ENCODE measurements around the gene NMRAL1.

NMRAL1 gene

DNA sequence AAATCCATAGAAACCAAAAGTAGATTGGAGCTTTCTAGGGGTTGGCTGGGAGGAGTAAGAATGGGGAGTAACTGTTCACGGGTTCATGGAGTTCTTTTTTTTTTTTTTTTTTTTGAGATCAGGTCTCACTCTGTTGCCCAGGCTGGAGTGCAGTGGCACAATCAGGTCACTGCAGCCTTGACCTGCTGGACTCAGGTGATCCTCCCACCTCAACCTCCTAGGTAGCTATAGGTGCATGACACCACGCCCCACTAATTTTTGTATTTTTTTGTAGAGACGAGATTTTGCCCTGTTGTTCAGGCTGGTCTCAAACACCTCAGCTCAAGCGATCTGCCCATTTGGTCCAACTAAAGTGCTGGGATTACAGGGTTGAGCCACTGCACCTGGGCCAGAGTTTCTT, 1.5 kb downstream of the NMRAL1 start:
- H3K36me3 Mint-ChIP-seq (ENCODE audit: insufficient read depth) = peaks cover 28% of the 10 kb centered on the region
- H3K9me3 Mint-ChIP-seq = no peaks in the 10 kb centered on the region
- no peak for DNase-seq
- peak overlapping the region; percentile 57 to 69 for H3K27ac Mint-ChIP-seq
- peaks cover 22 to 25% of the 10 kb centered on the region in 2 donors for H3K4me1 Mint-ChIP-seq (ENCODE audit: low read depth in 2 of 2)
- ATAC-seq (replicated peaks) = no peak
- peak overlapping the region; percentile 74 to 90 for H3K4me3 Mint-ChIP-seq
- no peaks in the 10 kb centered on the region for H3K27me3 Mint-ChIP-seq

DNA sequence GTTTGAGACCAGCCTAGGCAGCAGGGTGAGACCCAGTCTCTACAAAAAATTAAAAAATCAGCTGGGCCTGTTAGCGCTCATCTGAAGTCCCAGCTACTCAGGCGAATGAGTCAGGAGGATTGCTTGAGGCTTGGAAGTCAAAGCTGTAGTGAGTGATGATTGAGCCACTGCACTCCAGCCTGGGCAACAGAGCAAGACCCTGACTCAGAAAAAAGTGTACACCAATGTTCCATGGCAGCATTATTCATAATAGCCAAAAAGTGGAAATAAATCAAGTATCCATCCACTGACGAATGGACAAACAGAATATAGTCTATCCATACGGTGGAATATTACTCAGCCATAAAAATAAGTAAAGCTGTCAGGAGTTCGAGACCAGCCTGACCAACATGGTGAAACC, 2.6 kb downstream of the NMRAL1 start:
- peaks cover 23% of the 10 kb centered on the region for H3K36me3 Mint-ChIP-seq (ENCODE audit: insufficient read depth)
- peak overlapping the region in 1 of 2 donors; percentile 49 for H3K27ac Mint-ChIP-seq
- H3K9me3 Mint-ChIP-seq = no peaks in the 10 kb centered on the region
- ATAC-seq (replicated peaks) = no peak
- no peak overlapping the region for H3K4me3 Mint-ChIP-seq
- peaks cover 21 to 23% of the 10 kb centered on the region in 2 donors for H3K4me1 Mint-ChIP-seq (ENCODE audit: low read depth in 2 of 2)
- H3K27me3 Mint-ChIP-seq = no peaks in the 10 kb centered on the region
- no peak for DNase-seq

DNA sequence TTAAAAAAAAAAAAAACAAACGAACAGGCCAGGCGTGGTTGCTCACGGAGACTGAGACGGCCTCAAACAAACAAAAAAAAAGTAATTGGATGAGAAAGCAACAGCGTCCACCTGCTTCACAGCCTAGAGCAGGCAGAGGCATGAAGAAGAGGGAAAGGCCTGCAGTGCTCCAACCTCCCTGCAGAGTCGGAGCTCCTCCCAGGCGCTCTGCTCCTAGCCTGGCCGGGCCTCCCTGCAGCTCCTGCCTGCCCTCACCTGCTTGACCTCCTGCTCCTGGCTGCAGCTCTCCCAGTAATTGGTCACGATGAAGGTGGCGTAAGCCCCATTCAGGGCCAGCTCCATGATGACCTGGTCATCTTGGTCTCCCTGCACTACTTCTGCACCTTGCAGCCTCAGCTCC, 5.5 kb downstream of the NMRAL1 start:
- ATAC-seq (replicated peaks) (no peak), DNase-seq (no peak)
- H3K27me3 Mint-ChIP-seq = no peaks in the 10 kb centered on the region
- no peaks in the 10 kb centered on the region for H3K9me3 Mint-ChIP-seq
- peaks cover 35 to 38% of the 10 kb centered on the region in 2 donors for H3K4me1 Mint-ChIP-seq (ENCODE audit: low read depth in 2 of 2)
- no peak overlapping the region for H3K4me3 Mint-ChIP-seq
- peak overlapping the region in 1 of 2 donors; percentile 23 for H3K27ac Mint-ChIP-seq
- H3K36me3 Mint-ChIP-seq (ENCODE audit: insufficient read depth) = peaks cover 44% of the 10 kb centered on the region

DNA sequence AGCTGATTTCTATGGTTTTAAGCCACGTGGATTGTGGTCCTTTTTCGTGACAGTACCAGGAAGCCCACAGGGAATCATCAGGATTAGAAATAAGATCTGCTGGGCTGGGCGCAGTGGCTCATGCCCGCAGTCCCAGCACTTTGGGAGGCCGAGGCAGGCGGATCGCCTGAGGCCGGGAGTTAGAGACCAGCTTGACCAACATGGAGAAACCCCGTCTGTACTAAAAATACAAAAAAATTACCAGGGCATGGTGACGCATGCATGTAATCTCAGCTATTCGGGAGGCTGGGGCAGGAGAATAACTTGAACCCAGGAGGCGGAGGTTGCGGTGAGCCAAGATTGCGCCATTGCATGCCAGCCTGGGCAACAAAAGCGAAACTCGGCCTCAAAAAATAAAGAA, 6.5 kb downstream of the NMRAL1 start:
- Mint-ChIP-seq H3K4me3 (no peak overlapping the region), H3K4me1 (ENCODE audit: low read depth in 2 of 2) (peaks cover 27 to 32% of the 10 kb centered on the region in 2 donors), H3K27ac (peak overlapping the region in 1 of 2 donors; percentile 96), H3K27me3 (no peaks in the 10 kb centered on the region), H3K9me3 (no peaks in the 10 kb centered on the region), H3K36me3 (ENCODE audit: insufficient read depth) (peaks cover 52% of the 10 kb centered on the region)
- DNase-seq (no peak), ATAC-seq (replicated peaks) (no peak)

DNA sequence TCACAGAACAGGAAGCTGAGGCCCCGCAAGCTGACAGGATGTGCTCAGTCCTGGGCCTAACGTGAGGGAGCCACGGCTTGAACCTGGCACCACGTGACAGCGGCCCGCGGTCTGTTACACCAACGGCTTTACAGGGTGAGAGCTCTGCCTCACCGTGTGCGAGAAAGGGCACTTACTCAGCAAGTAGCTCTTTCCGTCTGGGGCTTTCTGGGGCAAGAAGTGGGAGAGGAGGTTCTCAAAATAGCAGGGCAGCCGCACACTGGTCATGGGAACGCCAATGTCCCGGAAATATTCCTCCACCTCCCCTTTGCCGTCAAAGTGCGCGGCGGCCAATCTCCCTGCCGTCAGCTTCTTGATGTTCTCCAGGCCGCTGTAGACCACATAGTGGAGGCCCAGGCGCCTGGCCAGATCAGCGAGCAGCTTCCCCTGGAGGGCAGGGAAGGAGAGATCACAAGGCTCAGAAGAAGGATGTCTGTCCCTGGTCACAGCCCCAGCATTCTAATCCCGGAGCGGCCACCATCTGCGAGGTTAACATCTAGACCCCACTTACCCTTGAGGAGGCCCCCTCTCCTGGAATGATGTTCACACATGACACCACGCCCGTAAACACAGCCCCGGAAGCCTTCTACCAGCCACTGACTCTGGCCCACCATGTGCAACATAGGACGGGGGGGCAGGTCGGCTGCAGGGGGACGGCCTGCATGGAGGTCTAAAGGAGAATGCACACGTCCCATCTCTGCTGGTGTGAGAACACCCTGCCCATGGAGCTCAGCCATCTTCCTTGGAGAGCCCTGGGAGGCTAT, 8.2 kb downstream of the NMRAL1 start:
- Mint-ChIP-seq H3K4me1 (ENCODE audit: low read depth in 2 of 2) (peaks cover 20 to 29% of the 10 kb centered on the region in 2 donors), H3K4me3 (peak overlapping the region; percentile 78 to 79), H3K36me3 (ENCODE audit: insufficient read depth) (peaks cover 62% of the 10 kb centered on the region), H3K9me3 (no peaks in the 10 kb centered on the region), H3K27ac (peak overlapping the region; percentile 96), H3K27me3 (no peaks in the 10 kb centered on the region)
- peak; percentile 76 to 77 (median 76) for DNase-seq
- ATAC-seq (replicated peaks) = peak; percentile 97

DNA sequence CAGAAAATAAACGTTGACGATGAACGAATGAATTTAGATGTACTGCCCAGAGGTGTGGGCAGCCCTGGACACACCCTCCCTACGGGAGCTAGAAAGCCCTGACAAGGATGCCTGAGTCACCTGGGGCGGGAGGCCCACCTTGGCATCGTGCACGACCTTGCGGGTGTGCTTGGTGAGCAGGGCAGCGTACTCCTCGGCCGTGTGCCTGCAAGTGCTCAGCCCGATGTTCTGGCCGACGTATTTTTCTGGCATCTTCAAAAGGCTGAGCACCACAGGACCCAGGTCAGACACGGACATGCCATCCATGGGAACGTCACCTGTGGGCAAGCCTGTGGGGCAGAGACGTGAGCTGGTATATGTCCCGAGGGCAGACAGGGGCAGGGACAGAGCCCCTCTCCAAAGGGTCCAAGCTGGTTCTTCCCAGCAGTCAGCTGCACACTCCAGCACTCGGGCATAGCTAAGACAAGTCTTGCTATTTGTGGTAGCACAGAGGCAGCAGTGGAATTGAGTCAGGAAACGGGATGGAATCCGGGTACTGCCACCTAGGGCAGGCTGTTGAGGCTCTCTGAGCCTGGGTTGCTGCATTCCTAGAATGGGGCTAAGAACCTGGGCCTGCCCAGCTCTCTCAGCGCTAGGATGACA, 10.8 kb downstream of the NMRAL1 start:
- Mint-ChIP-seq H3K4me3 (no peak overlapping the region), H3K27ac (peak overlapping the region; percentile 49 to 68), H3K36me3 (ENCODE audit: insufficient read depth) (peaks cover 61% of the 10 kb centered on the region), H3K4me1 (ENCODE audit: low read depth in 2 of 2) (peaks cover 36 to 39% of the 10 kb centered on the region in 2 donors), H3K9me3 (no peaks in the 10 kb centered on the region), H3K27me3 (no peaks in the 10 kb centered on the region)
- ATAC-seq (replicated peaks) (no peak), DNase-seq (no peak)

DNA sequence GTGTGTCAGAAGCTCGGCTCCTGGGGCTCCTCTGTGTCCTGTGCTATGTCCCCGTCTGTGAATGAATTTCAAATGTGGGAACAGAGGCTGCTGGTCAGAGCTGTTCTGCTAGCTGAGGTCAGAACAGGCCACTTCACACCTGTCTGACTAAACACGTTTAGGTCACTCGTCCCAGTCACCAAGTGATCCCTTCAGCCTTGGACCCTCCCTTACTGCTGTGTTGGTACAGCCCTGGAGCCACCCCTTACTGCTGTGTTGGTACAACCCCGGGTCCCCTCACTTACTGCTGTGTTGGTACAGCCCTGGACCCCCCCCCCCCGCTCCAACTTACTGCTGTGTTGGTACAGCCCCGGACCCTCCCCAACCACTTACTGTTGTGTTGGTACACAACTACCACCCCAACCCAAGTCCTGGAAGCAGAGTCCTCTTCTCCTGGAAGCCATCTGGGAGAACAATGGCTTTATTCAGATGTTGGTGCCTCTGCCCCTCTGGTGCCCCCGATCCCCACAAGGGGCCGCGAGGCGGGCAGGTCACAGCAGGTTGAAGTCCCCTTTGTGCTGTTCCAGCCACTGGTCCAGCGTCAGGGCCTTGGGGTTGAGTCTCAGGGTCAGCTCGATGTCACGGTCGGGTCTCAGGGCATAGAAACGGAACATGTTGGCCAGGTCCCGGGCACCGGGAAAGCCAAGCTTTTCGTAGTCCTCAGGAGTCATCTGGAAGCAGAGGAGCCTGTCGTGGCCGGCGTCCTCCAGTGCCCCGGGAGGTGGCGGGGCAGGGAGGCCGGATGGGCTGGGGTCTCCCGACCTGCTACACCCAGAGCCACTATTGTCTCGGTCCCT, 13.0 kb downstream of the NMRAL1 start:
- Mint-ChIP-seq H3K27me3 (no peaks in the 10 kb centered on the region), H3K27ac (peak overlapping the region in 1 of 2 donors; percentile 11), H3K36me3 (ENCODE audit: insufficient read depth) (peaks cover 61% of the 10 kb centered on the region), H3K4me1 (ENCODE audit: low read depth in 2 of 2) (peaks cover 32 to 34% of the 10 kb centered on the region in 2 donors), H3K4me3 (no peak overlapping the region), H3K9me3 (no peaks in the 10 kb centered on the region)
- DNase-seq = no peak
- no peak for ATAC-seq (replicated peaks)

DNA sequence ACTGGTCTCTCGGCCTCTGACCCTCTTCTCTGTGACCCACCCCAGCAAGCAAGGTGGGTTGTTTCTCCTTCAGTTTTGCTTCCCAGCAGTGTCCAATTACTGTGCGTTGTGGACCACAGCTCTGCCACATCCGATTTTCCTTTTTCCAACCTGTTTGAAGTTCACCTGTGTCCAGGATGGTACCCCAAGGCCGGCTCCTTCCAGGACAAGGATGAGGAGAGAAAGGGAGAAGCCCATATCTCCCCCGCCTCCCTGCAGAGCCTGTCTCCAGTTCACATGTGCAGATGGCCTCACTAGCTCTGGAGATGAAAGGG, 13.5 kb downstream of the NMRAL1 start:
- Mint-ChIP-seq H3K27me3 (no peaks in the 10 kb centered on the region), H3K27ac (peak overlapping the region in 1 of 2 donors; percentile 11), H3K4me3 (no peak overlapping the region), H3K9me3 (no peaks in the 10 kb centered on the region), H3K36me3 (ENCODE audit: insufficient read depth) (peaks cover 55% of the 10 kb centered on the region), H3K4me1 (ENCODE audit: low read depth in 2 of 2) (peaks cover 26 to 29% of the 10 kb centered on the region in 2 donors)
- no peak for DNase-seq
- ATAC-seq (replicated peaks) = no peak

DNA sequence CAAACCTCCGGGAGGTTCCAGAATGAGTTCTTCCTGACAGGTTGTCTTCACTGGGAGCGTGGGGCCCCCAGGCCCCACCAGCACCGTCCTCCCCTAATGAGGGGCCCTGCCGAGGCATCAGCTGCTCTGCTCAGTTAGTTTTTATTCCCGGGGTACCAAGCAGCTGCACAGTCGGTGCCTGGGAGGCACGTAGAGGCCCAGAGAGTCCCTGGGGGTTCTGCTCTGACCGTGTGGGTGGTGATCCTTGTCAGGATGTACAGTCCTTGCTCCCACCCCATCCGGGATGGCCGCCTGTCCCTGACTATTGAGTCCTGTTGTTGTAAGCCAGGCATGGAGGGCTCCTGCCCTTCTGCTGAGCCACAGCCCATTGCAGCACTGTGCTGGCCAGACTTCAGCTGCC, 18.5 kb downstream of the NMRAL1 start:
- Mint-ChIP-seq H3K4me3 (no peak overlapping the region), H3K4me1 (ENCODE audit: low read depth in 2 of 2) (peaks cover 15 to 19% of the 10 kb centered on the region in 2 donors), H3K9me3 (no peaks in the 10 kb centered on the region), H3K27me3 (no peaks in the 10 kb centered on the region), H3K27ac (peak overlapping the region in 1 of 2 donors; percentile 20), H3K36me3 (ENCODE audit: insufficient read depth) (peaks cover 49% of the 10 kb centered on the region)
- DNase-seq (no peak), ATAC-seq (replicated peaks) (no peak)

DNA sequence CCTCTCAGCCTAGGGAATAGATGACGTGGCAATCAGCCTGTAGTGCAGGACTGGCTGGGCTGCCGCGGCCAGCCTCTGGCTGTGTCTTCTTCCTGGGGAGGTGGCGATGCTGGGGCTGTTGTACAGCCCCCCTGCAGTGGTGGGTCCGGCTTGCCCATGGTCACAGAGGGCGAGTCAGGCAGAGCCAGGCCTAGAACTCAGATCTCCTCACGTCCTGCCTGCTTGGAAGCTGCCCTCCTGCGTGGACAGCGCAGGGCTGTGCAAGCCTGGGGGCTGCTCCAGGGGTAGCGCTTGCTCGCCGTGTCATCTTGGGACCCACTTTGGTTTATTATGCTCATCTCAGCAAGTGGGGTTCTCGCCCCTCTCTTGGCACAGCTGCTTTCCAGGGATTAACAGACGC, 19.3 kb downstream of the NMRAL1 start:
- Mint-ChIP-seq H3K9me3 (no peaks in the 10 kb centered on the region), H3K36me3 (ENCODE audit: insufficient read depth) (peaks cover 49% of the 10 kb centered on the region), H3K27me3 (no peaks in the 10 kb centered on the region), H3K27ac (peak overlapping the region in 1 of 2 donors; percentile 20), H3K4me1 (ENCODE audit: low read depth in 2 of 2) (peaks cover 13 to 16% of the 10 kb centered on the region in 2 donors), H3K4me3 (no peak overlapping the region)
- DNase-seq (no peak), ATAC-seq (replicated peaks) (no peak)

DNA sequence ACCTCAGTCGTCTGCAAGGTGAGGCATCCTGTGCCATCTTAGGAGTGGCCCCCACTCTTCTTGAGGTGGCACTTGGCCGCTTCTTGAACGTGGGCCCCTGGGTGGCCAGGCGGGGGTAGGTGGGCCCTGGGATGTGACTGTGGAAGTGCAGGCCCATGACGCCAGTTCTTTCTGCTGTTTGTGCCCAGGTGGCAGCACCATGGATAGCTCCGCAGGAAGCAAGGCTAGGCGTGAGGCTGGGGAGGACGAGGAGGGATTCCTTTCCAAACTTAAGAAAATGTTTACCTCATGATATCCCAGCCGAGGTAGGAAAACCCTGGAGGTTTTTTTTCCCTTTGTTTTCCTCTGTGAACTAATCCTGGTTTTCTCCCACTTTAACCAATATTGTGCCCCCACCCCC, 19.8 kb downstream of the NMRAL1 start:
- Mint-ChIP-seq H3K4me1 (ENCODE audit: low read depth in 2 of 2) (peaks cover 12 to 13% of the 10 kb centered on the region in 2 donors), H3K4me3 (no peak overlapping the region), H3K36me3 (ENCODE audit: insufficient read depth) (peaks cover 49% of the 10 kb centered on the region), H3K27me3 (no peaks in the 10 kb centered on the region), H3K27ac (peak overlapping the region; percentile 31 to 38), H3K9me3 (no peaks in the 10 kb centered on the region)
- DNase-seq = no peak
- ATAC-seq (replicated peaks) = no peak

DNA sequence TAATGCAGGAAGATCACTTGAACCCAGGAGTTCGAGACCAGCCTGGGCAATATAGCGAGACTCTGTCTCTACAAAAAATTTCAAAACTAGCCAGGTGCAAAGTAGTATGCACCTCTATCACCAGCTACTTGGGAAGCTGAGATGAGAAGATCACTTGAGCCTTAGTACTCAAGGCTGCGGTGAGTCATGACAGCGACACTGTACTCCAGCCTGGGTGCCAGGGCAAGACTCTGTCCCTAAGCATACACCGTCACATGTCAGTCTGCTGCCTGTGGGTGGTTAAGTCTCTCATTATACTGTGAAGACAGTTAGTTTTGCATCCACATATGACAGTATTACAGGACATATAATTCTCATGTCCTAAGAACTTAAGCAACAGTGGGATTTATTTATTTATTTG, 21.8 kb downstream of the NMRAL1 start:
- peaks cover 65% of the 10 kb centered on the region for H3K36me3 Mint-ChIP-seq (ENCODE audit: insufficient read depth)
- no peak overlapping the region for H3K4me3 Mint-ChIP-seq
- peak overlapping the region; percentile 31 to 55 for H3K27ac Mint-ChIP-seq
- H3K27me3 Mint-ChIP-seq = no peaks in the 10 kb centered on the region
- peaks cover 5% of the 10 kb centered on the region in 2 donors for H3K4me1 Mint-ChIP-seq (ENCODE audit: low read depth in 2 of 2)
- no peak for ATAC-seq (replicated peaks)
- DNase-seq = no peak
- no peaks in the 10 kb centered on the region for H3K9me3 Mint-ChIP-seq

DNA sequence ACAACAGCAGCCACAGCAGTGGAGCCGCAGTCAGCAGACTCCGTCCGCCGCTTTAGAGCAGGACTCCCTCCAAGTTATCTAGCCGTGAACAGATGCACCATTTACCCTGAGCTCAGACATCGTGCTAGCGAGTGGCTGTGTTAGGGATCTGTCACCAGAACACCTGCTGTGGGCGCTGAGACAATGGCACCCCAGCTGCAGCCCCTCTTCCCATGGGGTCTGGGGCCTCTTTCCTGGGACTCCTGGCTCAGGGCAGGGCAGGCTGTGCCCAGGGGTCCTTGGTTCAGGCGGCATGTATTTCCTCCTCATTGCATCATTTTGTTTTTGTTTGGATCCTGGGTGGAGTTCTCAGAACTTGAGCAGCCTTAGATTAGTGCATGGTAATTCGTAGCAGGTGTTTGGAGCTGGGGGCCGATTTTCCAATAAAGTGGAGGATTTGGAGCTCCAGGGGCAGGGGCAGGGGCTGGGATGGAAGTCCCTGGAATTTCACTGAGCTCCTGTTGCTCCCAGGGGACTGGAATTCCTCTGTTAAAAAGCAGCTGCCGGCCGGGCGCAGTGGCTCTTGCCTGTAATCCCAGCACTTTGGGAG, 23.4 kb downstream of the NMRAL1 start:
- no peaks in the 10 kb centered on the region for H3K27me3 Mint-ChIP-seq
- H3K4me3 Mint-ChIP-seq = no peak overlapping the region
- peaks cover 73% of the 10 kb centered on the region for H3K36me3 Mint-ChIP-seq (ENCODE audit: insufficient read depth)
- peak overlapping the region in 1 of 2 donors; percentile 54 for H3K27ac Mint-ChIP-seq
- peaks cover 0 to 2% of the 10 kb centered on the region in 2 donors for H3K4me1 Mint-ChIP-seq (ENCODE audit: low read depth in 2 of 2)
- H3K9me3 Mint-ChIP-seq = no peaks in the 10 kb centered on the region
- no peak for ATAC-seq (replicated peaks)
- no peak for DNase-seq

All from effector memory CD8-positive, alpha-beta T cell (primary cell).